Measurements from ENCODE around the gene ARRB2. TPM values are rescaled to one million over a fixed set of nuclear protein-coding genes. Genes with fewer than 3 reads are reported as not detected.

ARRB2 gene
- total RNA-seq, 4 donors from 2014 or later = 8.4 to 20.6 (median 14.4) TPM

DNA sequence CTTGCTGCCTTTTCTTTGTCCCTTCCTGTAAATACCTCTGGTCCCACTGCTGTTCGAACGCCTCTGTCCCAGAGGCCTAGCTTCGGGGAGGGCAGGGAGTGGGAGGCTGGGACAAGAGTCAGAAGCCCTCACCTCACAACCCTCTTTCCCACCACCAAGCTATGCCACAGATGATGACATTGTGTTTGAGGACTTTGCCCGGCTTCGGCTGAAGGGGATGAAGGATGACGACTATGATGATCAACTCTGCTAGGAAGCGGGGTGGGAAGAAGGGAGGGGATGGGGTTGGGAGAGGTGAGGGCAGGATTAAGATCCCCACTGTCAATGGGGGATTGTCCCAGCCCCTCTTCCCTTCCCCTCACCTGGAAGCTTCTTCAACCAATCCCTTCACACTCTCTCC lies 10.4 kb downstream of the ARRB2 start:
- WGBS, 2 donors = 93 to 99% methylated on average over 7 of the region's 7 CpGs
- no peaks in the 10 kb centered on the region for H3K9me3 ChIP-seq
- TF ChIP-seq POLR2A (IDR thresholded peaks at IDR 0.05) (no peak), CTCF (IDR thresholded peaks at IDR 0.05) (no peak)
- H3K27ac ChIP-seq = no peak overlapping the region
- no peaks in the 10 kb centered on the region for H3K4me1 ChIP-seq
- no peak overlapping the region for H3K4me3 ChIP-seq (replicated peaks in 1 of 3)
- no peak for DNase-seq
- intact Hi-C loops (cut with DNase I) = no loop called here
- H3K36me3 ChIP-seq = no peaks in the 10 kb centered on the region
- no peaks in the 10 kb centered on the region for H3K27me3 ChIP-seq

GRCh38 chr17:4721203-4722135 lies 11.0 kb downstream of the ARRB2 start:
- H3K27ac ChIP-seq = no peak overlapping the region
- no peaks in the 10 kb centered on the region for H3K27me3 ChIP-seq
- no peaks in the 10 kb centered on the region for H3K9me3 ChIP-seq
- H3K4me1 ChIP-seq = no peaks in the 10 kb centered on the region
- H3K36me3 ChIP-seq = no peaks in the 10 kb centered on the region
- no peak for DNase-seq
- no peak overlapping the region for H3K4me3 ChIP-seq (replicated peaks in 1 of 3)
- 78 to 80% methylated on average over 20 of the region's 20 CpGs for WGBS, 2 donors
- intact Hi-C loops (cut with DNase I) = no loop called here
- no peak for TF ChIP-seq POLR2A (IDR thresholded peaks at IDR 0.05)
- no peak for TF ChIP-seq CTCF (IDR thresholded peaks at IDR 0.05)

- Histone ChIP-seq H3K4me1 (no peaks in the 10 kb centered on the region), H3K27ac (no peak overlapping the region), H3K36me3 (no peaks in the 10 kb centered on the region), H3K27me3 (no peaks in the 10 kb centered on the region), H3K4me3 (replicated peaks in 1 of 3) (no peak overlapping the region), H3K9me3 (no peaks in the 10 kb centered on the region)
- no peak for DNase-seq
- intact Hi-C loops (cut with DNase I) = no loop called here
- WGBS, 2 donors = 91 to 93% methylated on average over 16 of the region's 16 CpGs
- TF ChIP-seq CTCF (IDR thresholded peaks at IDR 0.05) (no peak), POLR2A (IDR thresholded peaks at IDR 0.05) (no peak)
Measured at GRCh38 chr17:4722678-4723240, 12.3 kb downstream of the ARRB2 start.

DNA sequence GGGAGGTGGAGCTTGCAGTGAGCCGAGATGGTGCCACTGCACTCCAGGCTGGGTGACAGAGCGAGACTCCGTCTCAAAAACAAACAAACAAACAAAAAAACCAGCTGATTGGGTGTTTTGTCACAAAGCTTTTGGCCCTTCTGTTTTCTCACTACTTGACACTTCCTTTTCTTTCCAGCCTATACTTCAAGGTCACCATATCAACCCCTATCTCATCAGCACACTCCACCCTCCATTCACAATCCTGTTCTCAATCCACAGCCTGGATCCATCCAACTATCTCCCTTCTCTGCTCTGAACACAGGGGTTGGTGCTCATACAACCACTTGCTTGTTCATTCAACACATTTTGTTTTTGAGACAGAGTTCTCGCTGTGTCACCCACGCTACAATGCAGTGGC lies 14.2 kb downstream of the ARRB2 start:
- no peaks in the 10 kb centered on the region for H3K36me3 ChIP-seq
- no peaks in the 10 kb centered on the region for H3K9me3 ChIP-seq
- H3K4me1 ChIP-seq = no peaks in the 10 kb centered on the region
- TF ChIP-seq CTCF (IDR thresholded peaks at IDR 0.05) (no peak), POLR2A (IDR thresholded peaks at IDR 0.05) (no peak)
- H3K27ac ChIP-seq = no peak overlapping the region
- intact Hi-C loops (cut with DNase I) = no loop called here
- no peaks in the 10 kb centered on the region for H3K27me3 ChIP-seq
- 81 to 85% methylated on average over 5 of the region's 5 CpGs for WGBS, 2 donors
- no peak overlapping the region for H3K4me3 ChIP-seq (replicated peaks in 1 of 3)
- no peak for DNase-seq

Measured in thyroid gland (tissue), 4 donors.